ENCODE results near the gene RAD18. TPM values are rescaled to one million over a fixed set of nuclear protein-coding genes. Genes with fewer than 3 reads are reported as not detected.

Gene RAD18
- total and polyA plus RNA-seq, 7 donors: 0.51 to 2.5 (median 2.2) TPM

DNA sequence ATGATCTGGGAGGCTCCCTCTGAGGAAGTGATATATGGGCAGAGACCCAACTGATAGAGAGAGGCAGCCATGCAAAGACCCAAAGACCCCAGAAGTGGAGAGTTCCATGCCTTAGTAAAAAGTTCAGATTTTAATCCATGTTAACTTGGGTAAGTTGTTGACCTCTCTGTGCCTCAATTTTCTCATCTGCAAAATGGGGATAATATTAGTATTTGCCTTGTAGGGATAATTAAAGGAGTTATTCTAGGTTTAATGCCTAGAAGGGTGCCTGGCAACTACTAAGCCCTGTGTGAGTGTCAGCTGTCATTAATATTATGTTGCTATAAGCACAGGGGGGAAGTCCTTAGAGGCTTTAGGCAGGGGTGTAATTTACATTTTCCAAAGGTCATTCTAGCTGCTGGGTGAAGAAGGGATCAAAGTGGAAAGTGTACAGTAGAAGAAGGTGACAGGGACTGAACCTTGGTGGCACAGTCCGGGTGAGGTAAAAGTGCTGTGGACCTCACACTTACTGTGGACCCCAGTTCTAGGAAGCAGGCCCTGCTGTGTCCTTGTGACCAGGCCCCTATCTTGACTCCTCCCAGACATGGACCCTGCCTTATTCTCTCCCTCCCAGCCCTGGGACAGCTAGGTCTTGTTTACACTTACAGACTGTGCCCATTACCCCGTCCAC, 3.0 kb upstream of the RAD18 start:
- no peaks in the 10 kb centered on the region for H3K9me3 ChIP-seq
- no peak overlapping the region for H3K4me3 ChIP-seq
- no peak for ATAC-seq
- no peak for TF ChIP-seq CTCF (IDR thresholded peaks at IDR 0.05)
- no peak for DNase-seq
- intact Hi-C loops (cut with DNase I): loop anchor here in 1 of 2 donors (10.0 kb wide), 1 partner anchor 301 kb away; no protein-coding TSS in a partner anchor
- H3K27ac ChIP-seq: no peak overlapping the region
- WGBS, 3 donors: 90 to 93% (median 91%) methylated on average over 2 of the region's 2 CpGs
- H3K4me1 ChIP-seq: peaks cover 11% of the 10 kb centered on the region
- H3K36me3 ChIP-seq (ENCODE audit: insufficient read depth in 1 of 2, low read depth in 1 of 2): no peaks in the 10 kb centered on the region
- H3K27me3 ChIP-seq (ENCODE audit: insufficient read depth in 3 of 3, low read length in 2 of 3): peaks cover 0 to 4% (median 0%) of the 10 kb centered on the region in 3 donors

- whole genome bisulfite sequencing, 3 donors: 69 to 73% (median 70%) methylated on average over 11 of the region's 11 CpGs
- H3K9me3 ChIP-seq: no peaks in the 10 kb centered on the region
- no peak overlapping the region for H3K27ac ChIP-seq
- no peak for ATAC-seq
- intact Hi-C loops (cut with DNase I): loop anchor here in 1 of 2 donors (10.0 kb wide), 1 partner anchor 300 kb away; no protein-coding TSS in a partner anchor
- peaks cover 11% of the 10 kb centered on the region for H3K4me1 ChIP-seq
- no peak overlapping the region for H3K4me3 ChIP-seq
- H3K27me3 ChIP-seq (ENCODE audit: insufficient read depth in 3 of 3, low read length in 2 of 3): peaks cover 0 to 4% (median 0%) of the 10 kb centered on the region in 3 donors
- no peak for DNase-seq
- TF ChIP-seq CTCF (IDR thresholded peaks at IDR 0.05): no peak
- peaks cover 0 to 3% of the 10 kb centered on the region in 2 donors for H3K36me3 ChIP-seq (ENCODE audit: insufficient read depth in 1 of 2, low read depth in 1 of 2)
These were observed 1.4 kb upstream of the RAD18 start for GRCh38 chr3:8964436-8965370.

GRCh38 chr3:8962226-8962861, 928 bp downstream of the RAD18 start:
- intact Hi-C loops (cut with DNase I): loop anchor here in 1 of 2 donors (10.0 kb wide), 1 partner anchor 298 kb away; no protein-coding TSS in a partner anchor
- DNase-seq: no peak
- H3K9me3 ChIP-seq: no peaks in the 10 kb centered on the region
- peaks cover 0 to 12% of the 10 kb centered on the region in 2 donors for H3K36me3 ChIP-seq (ENCODE audit: insufficient read depth in 1 of 2, low read depth in 1 of 2)
- WGBS, 3 donors: 28 to 32% (median 29%) methylated on average over 6 of the region's 6 CpGs
- ATAC-seq: no peak
- H3K4me3 ChIP-seq: peak overlapping the region; percentile 81
- no peaks in the 10 kb centered on the region for H3K27me3 ChIP-seq (ENCODE audit: insufficient read depth in 3 of 3, low read length in 2 of 3)
- H3K4me1 ChIP-seq: peaks cover 11% of the 10 kb centered on the region
- no peak overlapping the region for H3K27ac ChIP-seq
- TF ChIP-seq CTCF (IDR thresholded peaks at IDR 0.05): no peak

DNA sequence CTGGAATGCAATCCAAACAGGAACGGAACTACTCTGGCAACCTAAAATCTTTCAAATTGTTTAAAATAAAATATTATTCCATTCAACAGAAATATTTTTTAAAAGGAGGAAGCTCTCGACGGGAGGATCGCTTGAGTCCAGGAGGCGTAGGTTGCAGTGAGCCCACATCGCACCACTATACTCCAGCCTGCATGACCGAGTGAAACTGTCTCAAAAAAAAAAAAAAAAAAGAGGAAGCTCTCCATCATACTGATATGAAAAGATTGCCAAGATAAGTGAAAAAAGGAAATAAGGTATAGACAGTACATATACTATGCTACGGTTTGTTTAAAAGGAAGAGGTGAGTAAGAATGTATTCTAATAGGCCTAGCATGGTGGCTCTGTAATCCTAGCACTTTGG, 3.6 kb downstream of the RAD18 start:
- Histone ChIP-seq H3K9me3 (no peaks in the 10 kb centered on the region), H3K4me3 (no peak overlapping the region), H3K4me1 (peaks cover 11% of the 10 kb centered on the region), H3K27ac (no peak overlapping the region), H3K36me3 (ENCODE audit: insufficient read depth in 1 of 2, low read depth in 1 of 2) (peaks cover 0 to 20% of the 10 kb centered on the region in 2 donors), H3K27me3 (ENCODE audit: insufficient read depth in 3 of 3, low read length in 2 of 3) (no peaks in the 10 kb centered on the region)
- WGBS, 3 donors: 85 to 93% (median 86%) methylated on average over 8 of the region's 8 CpGs
- TF ChIP-seq CTCF (IDR thresholded peaks at IDR 0.05): no peak
- intact Hi-C loops (cut with DNase I): loop anchor here in 1 of 2 donors (10.0 kb wide), 1 partner anchor 295 kb away; no protein-coding TSS in a partner anchor
- ATAC-seq: no peak
- DNase-seq: no peak

Data from psoas muscle (tissue), 8 donors.